ENCODE measurements around the gene TBC1D1. TPM values are rescaled to one million over a fixed set of nuclear protein-coding genes. Genes with fewer than 3 reads are reported as not detected.

TBC1D1 gene
- total RNA-seq, 2 donors from 2014 or later: 23.3 to 28.7 TPM

DNA sequence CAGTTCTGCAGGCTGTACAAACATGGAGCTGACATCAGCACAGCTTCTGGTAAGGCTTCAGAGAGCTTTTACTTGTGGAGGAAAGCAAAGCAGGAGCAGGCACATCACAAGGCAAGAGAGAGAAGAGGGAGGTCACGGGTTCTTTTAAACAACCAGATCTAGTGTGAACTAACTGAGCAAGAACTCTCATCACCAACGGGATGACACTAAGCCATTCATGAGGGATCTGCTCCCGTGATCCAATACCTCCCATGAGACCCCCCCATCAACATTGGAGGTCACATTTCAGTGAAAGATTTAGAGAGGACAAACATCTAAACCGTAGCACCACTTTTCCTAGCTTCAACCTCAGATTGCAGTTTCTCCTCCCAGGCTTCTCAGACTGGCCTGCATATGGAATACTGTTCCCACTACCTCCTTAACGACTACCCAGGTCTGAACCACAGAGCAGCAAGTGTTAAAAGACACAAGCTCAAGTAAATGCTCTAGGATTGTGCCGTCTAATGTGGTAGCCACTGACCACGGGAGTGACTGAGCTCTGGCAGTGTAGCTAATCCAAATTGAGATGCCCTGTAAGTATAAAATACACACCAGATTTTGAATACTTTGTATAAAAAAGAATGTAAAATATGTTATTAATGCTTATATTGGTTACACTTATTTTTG, 262.0 kb downstream of the TBC1D1 start:
- no peak overlapping the region for H3K4me3 ChIP-seq
- intact Hi-C loops (cut with DNase I): no loop called here
- no peak for TF ChIP-seq POLR2A (IDR thresholded peaks at IDR 0.05)
- TF ChIP-seq, protein P1, sequence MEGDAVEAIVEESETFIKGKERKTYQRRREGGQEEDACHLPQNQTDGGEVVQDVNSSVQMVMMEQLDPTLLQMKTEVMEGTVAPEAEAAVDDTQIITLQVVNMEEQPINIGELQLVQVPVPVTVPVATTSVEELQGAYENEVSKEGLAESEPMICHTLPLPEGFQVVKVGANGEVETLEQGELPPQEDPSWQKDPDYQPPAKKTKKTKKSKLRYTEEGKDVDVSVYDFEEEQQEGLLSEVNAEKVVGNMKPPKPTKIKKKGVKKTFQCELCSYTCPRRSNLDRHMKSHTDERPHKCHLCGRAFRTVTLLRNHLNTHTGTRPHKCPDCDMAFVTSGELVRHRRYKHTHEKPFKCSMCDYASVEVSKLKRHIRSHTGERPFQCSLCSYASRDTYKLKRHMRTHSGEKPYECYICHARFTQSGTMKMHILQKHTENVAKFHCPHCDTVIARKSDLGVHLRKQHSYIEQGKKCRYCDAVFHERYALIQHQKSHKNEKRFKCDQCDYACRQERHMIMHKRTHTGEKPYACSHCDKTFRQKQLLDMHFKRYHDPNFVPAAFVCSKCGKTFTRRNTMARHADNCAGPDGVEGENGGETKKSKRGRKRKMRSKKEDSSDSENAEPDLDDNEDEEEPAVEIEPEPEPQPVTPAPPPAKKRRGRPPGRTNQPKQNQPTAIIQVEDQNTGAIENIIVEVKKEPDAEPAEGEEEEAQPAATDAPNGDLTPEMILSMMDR (IDR thresholded peaks at IDR 0.05): no peak
- 91 to 92% methylated on average over 7 of the region's 7 CpGs for whole genome bisulfite sequencing, 2 donors
- no peaks in the 10 kb centered on the region for H3K36me3 ChIP-seq (replicated peaks in 1 of 2; ENCODE audit: insufficient read depth in 1 of 2, low read depth in 2 of 2)
- peaks cover 29% of the 10 kb centered on the region for H3K4me1 ChIP-seq
- H3K9me3 ChIP-seq: no peaks in the 10 kb centered on the region
- ATAC-seq (no peak), DNase-seq (no peak)
- H3K27ac ChIP-seq: no peak overlapping the region
- H3K27me3 ChIP-seq: no peaks in the 10 kb centered on the region

DNA sequence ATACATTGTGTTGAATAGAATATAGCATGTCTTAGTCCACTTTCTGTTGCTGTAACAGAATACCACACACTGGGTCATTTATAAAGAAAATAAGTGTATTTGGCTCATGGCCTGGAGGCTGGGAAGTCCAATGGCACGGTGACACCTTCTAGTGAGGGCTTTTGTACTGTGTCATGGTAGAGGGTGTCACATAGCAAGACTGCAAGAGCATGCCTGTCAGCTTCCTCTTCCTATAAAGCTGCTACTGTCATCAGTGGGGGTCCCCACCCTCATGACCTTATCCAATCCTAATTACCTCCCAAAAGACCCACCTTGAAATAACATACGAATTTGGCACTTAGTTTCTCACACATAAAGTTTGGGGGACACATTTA, 262.5 kb downstream of the TBC1D1 start:
- no peak for TF ChIP-seq POLR2A (IDR thresholded peaks at IDR 0.05)
- TF ChIP-seq, protein P1 (IDR thresholded peaks at IDR 0.05): no peak
- no peak overlapping the region for H3K27ac ChIP-seq
- peaks cover 32% of the 10 kb centered on the region for H3K4me1 ChIP-seq
- 76 to 79% methylated on average over 2 of the region's 2 CpGs for WGBS, 2 donors
- no peak overlapping the region for H3K4me3 ChIP-seq
- no peak for DNase-seq
- no peaks in the 10 kb centered on the region for H3K9me3 ChIP-seq
- H3K27me3 ChIP-seq: no peaks in the 10 kb centered on the region
- intact Hi-C loops (cut with DNase I): no loop called here
- H3K36me3 ChIP-seq (replicated peaks in 1 of 2; ENCODE audit: insufficient read depth in 1 of 2, low read depth in 2 of 2): no peaks in the 10 kb centered on the region
- ATAC-seq: no peak

DNA sequence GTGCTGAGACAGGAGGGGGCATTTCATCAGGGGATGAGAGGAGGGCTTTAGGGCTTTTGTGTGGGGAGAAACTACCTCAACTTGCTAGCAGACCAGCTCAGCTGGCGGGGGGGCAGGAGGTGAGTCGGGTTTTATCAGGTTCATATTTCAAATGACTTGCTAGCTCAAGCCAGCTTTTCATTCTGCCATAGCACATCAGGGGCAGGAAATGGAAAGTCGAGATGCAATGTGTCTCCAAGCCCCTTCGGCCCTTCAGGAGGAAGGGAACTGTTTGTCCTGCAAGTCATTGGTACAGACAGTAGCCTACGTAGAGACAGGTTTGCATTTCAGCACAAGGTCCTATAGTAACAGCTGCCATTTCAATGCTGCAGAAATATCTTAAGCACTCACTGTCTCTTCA, 263.4 kb downstream of the TBC1D1 start:
- Histone ChIP-seq H3K4me1 (peaks cover 32% of the 10 kb centered on the region), H3K27me3 (no peaks in the 10 kb centered on the region), H3K27ac (peak overlapping the region; percentile 57 to 85 (median 78)), H3K4me3 (no peak overlapping the region), H3K36me3 (replicated peaks in 1 of 2; ENCODE audit: insufficient read depth in 1 of 2, low read depth in 2 of 2) (no peaks in the 10 kb centered on the region), H3K9me3 (no peaks in the 10 kb centered on the region)
- no peak for TF ChIP-seq POLR2A (IDR thresholded peaks at IDR 0.05)
- TF ChIP-seq, protein P1 (IDR thresholded peaks at IDR 0.05): no peak
- intact Hi-C loops (cut with DNase I): no loop called here
- WGBS, 2 donors: 52 to 57% methylated on average over 5 of the region's 5 CpGs
- DNase-seq (peak in 1 of 4 donors; percentile 34), ATAC-seq (no peak)

GRCh38 chr4:38154681-38155588, 264.1 kb downstream of the TBC1D1 start:
- ATAC-seq (peak; percentile 87), DNase-seq (peak; percentile 80 to 85 (median 84))
- Histone ChIP-seq H3K36me3 (replicated peaks in 1 of 2; ENCODE audit: insufficient read depth in 1 of 2, low read depth in 2 of 2) (no peaks in the 10 kb centered on the region), H3K4me3 (no peak overlapping the region), H3K27ac (peak overlapping the region; percentile 57 to 85 (median 78)), H3K27me3 (no peaks in the 10 kb centered on the region), H3K4me1 (peaks cover 36% of the 10 kb centered on the region), H3K9me3 (no peaks in the 10 kb centered on the region)
- WGBS, 2 donors: 30 to 35% methylated on average over 12 to 17 of the region's 17 CpGs
- TF ChIP-seq, protein P1 (IDR thresholded peaks at IDR 0.05): no peak
- TF ChIP-seq POLR2A (IDR thresholded peaks at IDR 0.05): peak in 1 of 3 donors; percentile 31
- intact Hi-C loops (cut with DNase I): no loop called here

All from body of pancreas (tissue), 4 donors.